Activated CD8-positive, alpha-beta T cell treated with anti-CD3 and anti-CD28 coated beads for 36 hours (primary cell): Measurements from ENCODE around the gene CSNK1D. TPM values are rescaled to one million over a fixed set of nuclear protein-coding genes. Genes with fewer than 3 reads are reported as not detected.

Experiments
- ATAC-seq: fragments of 200-7000 bp; cut with Tn5 transposase; one replicate; pipeline ENCODE4 v1.10.0; 2021; ENCODE audit warnings: mild to moderate bottlenecking, moderate library complexity
- CTCF ChIA-PET: fragments of 350-600 bp; sonication (Branson Sonifier 250); formaldehyde crosslinking; loops from one replicate; lab custom pipeline; 2021; ENCODE audit warnings: antibody characterized with exemption; lab: Charles Lee
- POLR2A ChIA-PET: fragments of 350-600 bp; sonication (Branson Sonifier 250); formaldehyde crosslinking; loops from one replicate; lab custom pipeline; 2021; ENCODE audit warnings: antibody characterized with exemption; lab: Charles Lee
- DNase-seq: peaks from one replicate; pipeline ENCODE4 v3.0.0-alpha.2; 2020
- H3K27ac Mint-ChIP-seq: one replicate; pipeline ENCODE4 v1.8.0; 2021; ENCODE audit warnings: mild to moderate bottlenecking, mixed read lengths
- H3K27me3 Mint-ChIP-seq: one replicate; pipeline ENCODE4 v1.8.0; 2021; ENCODE audit warnings: mixed read lengths
- H3K36me3 Mint-ChIP-seq: one replicate; pipeline ENCODE4 v1.8.0; 2021; ENCODE audit warnings: low read depth, mixed read lengths
- H3K4me1 Mint-ChIP-seq: one replicate; pipeline ENCODE4 v1.8.0; 2021; ENCODE audit warnings: low read depth, mixed read lengths
- H3K4me3 Mint-ChIP-seq: one replicate; pipeline ENCODE4 v1.8.0; 2021; ENCODE audit warnings: mild to moderate bottlenecking, moderate library complexity, mixed read lengths
- H3K9me3 Mint-ChIP-seq: one replicate; pipeline ENCODE4 v1.8.0; 2021; ENCODE audit warnings: mixed read lengths
- intact Hi-C: fragments of 100-400 bp; cut with micrococcal nuclease; formaldehyde crosslinking; loops from one replicate; pipeline ENCODE4 v1.10.0; 2022
- total RNA-seq, 2 experiments: library from RNA; stranded (reverse); gene quantifications; one replicate each; pipeline ENCODE4 v1.2.3, GENCODE V29; 2021
- TF ChIP-seq, protein P1 (sequence below): fragments of 200-600 bp; IDR thresholded peaks from one replicate; pipeline ENCODE4 v1.8.0; 2022; ENCODE audit warnings: antibody characterized with exemption, mild to moderate bottlenecking

Gene CSNK1D
- total RNA-seq, 2 experiments from 2014 or later, result 90.6 to 97.0 TPM

DNA sequence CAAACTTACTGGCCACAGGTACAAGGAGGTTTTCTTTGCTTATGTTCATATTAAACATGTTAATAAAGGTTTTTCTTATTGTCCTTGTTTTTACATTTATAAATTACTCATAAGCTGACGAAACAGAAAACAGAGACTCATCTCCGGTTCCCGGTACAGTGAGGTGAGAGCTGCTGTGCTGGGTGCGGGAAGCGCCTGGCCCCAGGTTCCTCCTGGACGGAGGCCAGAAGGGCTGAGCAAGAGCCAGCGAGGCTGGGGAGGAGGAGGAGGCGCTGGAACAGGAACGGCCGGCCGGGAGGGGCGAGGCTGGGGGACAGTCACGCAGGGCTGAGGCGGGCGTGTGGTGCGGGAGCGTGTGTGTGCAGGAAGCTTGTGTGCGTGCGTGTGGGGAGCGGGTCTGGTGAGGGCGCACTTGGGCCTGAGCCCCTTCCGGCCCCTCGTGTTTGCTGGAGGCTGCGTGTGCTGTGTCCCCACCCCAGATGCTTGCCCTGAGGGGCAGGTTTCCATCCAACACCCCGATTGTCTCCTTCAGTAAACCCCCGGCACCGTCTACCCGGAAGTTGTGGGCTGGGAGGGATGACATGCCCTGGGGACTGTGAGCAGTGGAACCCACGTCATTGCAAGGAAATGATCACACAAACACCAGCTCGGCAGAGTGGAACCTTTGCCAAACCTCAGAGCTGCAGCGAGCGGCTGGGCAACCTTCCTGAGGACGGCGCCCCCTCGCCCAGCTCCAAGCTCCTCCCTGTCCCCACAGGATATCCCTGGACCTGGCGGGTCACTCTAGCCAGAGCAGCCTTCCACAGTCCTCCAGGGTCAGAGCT lies 24.4 kb upstream of the CSNK1D start:
- POLR2A ChIA-PET, result interaction anchor here (0.5 to 11.5 kb wide), 25 partner anchors 8 to 464 kb away, joined by 3 to 227 read pairs (median 4); partner anchors contain the start of genes CD7, CSNK1D, CYBC1 and SECTM1
- H3K4me1 Mint-ChIP-seq, result peaks cover 78% of the 10 kb centered on the region

DNA sequence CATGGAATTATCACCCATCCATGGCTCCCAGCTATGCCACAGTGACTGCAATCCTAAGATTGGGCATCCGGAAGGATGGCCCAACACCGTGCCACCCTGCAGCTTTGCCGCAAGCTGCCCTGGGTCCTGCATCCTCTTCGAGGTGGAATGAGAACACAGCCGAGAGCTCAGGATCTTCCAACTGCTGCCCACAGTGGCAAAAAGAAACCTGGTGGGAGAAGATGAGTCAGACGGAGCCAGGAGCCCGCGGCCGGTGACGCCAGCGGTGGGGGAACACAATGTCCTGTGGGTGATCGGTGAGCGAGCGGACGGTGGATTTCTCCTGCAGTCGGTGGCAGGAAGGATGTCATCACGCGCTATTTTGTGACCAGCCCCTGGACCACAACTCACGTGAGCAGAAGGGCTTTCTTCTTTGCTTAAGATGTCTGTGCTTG lies 23.8 kb upstream of the CSNK1D start:
- no peaks in the 10 kb centered on the region for H3K27me3 Mint-ChIP-seq
- TF ChIP-seq, protein P1, sequence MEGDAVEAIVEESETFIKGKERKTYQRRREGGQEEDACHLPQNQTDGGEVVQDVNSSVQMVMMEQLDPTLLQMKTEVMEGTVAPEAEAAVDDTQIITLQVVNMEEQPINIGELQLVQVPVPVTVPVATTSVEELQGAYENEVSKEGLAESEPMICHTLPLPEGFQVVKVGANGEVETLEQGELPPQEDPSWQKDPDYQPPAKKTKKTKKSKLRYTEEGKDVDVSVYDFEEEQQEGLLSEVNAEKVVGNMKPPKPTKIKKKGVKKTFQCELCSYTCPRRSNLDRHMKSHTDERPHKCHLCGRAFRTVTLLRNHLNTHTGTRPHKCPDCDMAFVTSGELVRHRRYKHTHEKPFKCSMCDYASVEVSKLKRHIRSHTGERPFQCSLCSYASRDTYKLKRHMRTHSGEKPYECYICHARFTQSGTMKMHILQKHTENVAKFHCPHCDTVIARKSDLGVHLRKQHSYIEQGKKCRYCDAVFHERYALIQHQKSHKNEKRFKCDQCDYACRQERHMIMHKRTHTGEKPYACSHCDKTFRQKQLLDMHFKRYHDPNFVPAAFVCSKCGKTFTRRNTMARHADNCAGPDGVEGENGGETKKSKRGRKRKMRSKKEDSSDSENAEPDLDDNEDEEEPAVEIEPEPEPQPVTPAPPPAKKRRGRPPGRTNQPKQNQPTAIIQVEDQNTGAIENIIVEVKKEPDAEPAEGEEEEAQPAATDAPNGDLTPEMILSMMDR, result no peak
- DNase-seq (peak; percentile 95), ATAC-seq (peak; percentile 18)
- ChIA-PET CTCF (interaction anchor here (2.3 to 8.4 kb wide), 4 partner anchors 9 to 61 kb away, joined by 8 to 68 read pairs (median 29); partner anchors contain the start of gene CD7), POLR2A (interaction anchor here (0.7 to 11.5 kb wide), 20 partner anchors 8 to 430 kb away, joined by 3 to 227 read pairs (median 6); partner anchors contain the start of genes CD7, CSNK1D, HEXD and SECTM1)
- H3K36me3 Mint-ChIP-seq, result peaks cover 5% of the 10 kb centered on the region
- H3K4me1 Mint-ChIP-seq, result peaks cover 74% of the 10 kb centered on the region
- H3K9me3 Mint-ChIP-seq, result no peaks in the 10 kb centered on the region
- H3K4me3 Mint-ChIP-seq, result peak overlapping the region; percentile 90
- peak overlapping the region; percentile 100 for H3K27ac Mint-ChIP-seq
- intact Hi-C loops, result no loop called here

More for the DNA sequence above, 24.4 kb upstream of the CSNK1D start:
- CTCF ChIA-PET, result interaction anchor here (0.7 to 8.4 kb wide), 7 partner anchors 8 to 62 kb away, joined by 3 to 68 read pairs (median 9); partner anchors contain the start of genes CD7 and SECTM1
- H3K9me3 Mint-ChIP-seq, result no peaks in the 10 kb centered on the region
- TF ChIP-seq, protein P1, result no peak
- peak overlapping the region; percentile 100 for H3K27ac Mint-ChIP-seq
- no peaks in the 10 kb centered on the region for H3K27me3 Mint-ChIP-seq
- DNase-seq (peak; percentile 97), ATAC-seq (peak; percentile 72)
- intact Hi-C loops, result no loop called here
- peaks cover 5% of the 10 kb centered on the region for H3K36me3 Mint-ChIP-seq
- H3K4me3 Mint-ChIP-seq, result peak overlapping the region; percentile 90

DNA sequence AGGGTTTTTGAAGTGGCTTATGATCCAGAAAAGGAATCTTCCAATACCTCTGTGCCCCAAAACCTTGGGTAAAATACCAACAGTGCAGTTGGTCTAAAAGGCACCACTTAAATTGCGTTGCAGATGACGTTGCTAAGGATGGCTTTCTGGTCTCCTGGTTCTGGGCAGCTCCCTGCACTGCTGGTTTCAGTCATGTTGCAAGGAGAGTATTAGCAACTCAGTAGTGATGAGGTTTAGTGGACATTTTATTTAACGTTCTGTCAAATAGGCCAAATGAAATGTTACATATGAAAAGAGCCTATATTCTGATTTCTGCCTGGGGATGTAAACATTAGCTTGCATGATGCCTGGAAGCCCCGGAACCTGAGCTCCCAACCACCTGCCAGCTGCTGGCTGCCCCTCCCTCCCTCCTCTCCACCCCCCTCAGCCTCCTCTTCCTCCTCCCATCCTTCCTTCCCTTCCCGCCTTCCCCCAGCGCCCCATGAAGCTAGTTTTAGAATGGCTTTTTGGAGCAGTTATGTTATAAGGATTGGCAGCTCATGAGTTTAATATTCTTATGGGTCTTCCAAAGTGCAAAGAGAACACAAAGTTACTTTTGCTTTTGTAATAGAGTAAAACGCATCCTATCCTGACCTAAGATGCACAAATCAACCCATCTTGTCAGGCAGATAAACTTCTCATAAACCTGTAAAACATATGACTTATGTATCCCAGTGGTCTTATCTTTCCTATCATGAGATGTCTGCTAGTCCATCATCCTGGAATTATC lies 23.2 kb upstream of the CSNK1D start:
- DNase-seq, result no peak
- Mint-ChIP-seq H3K9me3 (no peaks in the 10 kb centered on the region), H3K27ac (peak overlapping the region; percentile 100), H3K27me3 (no peaks in the 10 kb centered on the region), H3K4me3 (peak overlapping the region; percentile 90), H3K36me3 (peaks cover 5% of the 10 kb centered on the region), H3K4me1 (peaks cover 69% of the 10 kb centered on the region)
- intact Hi-C loops, result no loop called here
- ChIA-PET POLR2A (interaction anchor here (0.7 to 11.5 kb wide), 14 partner anchors 9 to 200 kb away, joined by 3 to 227 read pairs (median 8); partner anchors contain the start of genes CD7, CSNK1D, HEXD and SLC16A3), CTCF (interaction anchor here (2.3 to 8.4 kb wide), 4 partner anchors 9 to 61 kb away, joined by 8 to 68 read pairs (median 29); partner anchors contain the start of gene CD7)
- ATAC-seq, result no peak
- TF ChIP-seq, protein P1, result no peak

DNA sequence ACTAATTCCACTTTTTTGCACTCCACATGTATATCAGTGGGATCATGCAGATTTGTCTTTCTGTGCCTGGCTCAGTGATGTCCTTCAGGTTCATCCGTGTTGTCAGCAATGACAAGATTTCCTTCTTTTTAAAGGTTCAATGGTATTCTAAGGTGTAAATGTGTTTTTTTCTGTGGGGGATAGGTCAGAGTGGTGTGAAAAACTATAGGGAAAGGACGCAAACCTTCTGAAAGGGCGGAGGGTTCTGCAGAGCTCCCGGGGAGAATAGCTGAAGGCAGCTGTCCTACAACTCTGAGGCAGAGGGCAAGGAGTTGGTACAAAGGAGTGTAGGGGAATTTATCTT lies 21.9 kb upstream of the CSNK1D start:
- no peaks in the 10 kb centered on the region for H3K9me3 Mint-ChIP-seq
- POLR2A ChIA-PET, result interaction anchor here (0.9 to 11.5 kb wide), 3 partner anchors 10 to 44 kb away, joined by 3 to 227 read pairs (median 23); partner anchors contain the start of gene CD7
- no peak overlapping the region for H3K4me3 Mint-ChIP-seq
- ATAC-seq (no peak), DNase-seq (no peak)
- CTCF ChIA-PET, result no interaction called here
- peaks cover 59% of the 10 kb centered on the region for H3K4me1 Mint-ChIP-seq
- H3K36me3 Mint-ChIP-seq, result peaks cover 7% of the 10 kb centered on the region
- H3K27me3 Mint-ChIP-seq, result no peaks in the 10 kb centered on the region
- intact Hi-C loops, result no loop called here
- TF ChIP-seq, protein P1, result no peak
- H3K27ac Mint-ChIP-seq, result peak overlapping the region; percentile 6
